GM18861 (cell line): ENCODE results near the gene MAPT.
"Not testable (repeated sequence)": the region's sequence is repeated elsewhere in the genome, so short reads cannot be mapped to it uniquely, and the experiment has no call there.

Source experiments
- ATAC-seq: cut with Tn5 transposase; IDR thresholded peaks from one replicate; pipeline ENCODE4 v1.9.1; 2021; ENCODE audit not compliant: unreplicated experiment

MAPT gene

DNA sequence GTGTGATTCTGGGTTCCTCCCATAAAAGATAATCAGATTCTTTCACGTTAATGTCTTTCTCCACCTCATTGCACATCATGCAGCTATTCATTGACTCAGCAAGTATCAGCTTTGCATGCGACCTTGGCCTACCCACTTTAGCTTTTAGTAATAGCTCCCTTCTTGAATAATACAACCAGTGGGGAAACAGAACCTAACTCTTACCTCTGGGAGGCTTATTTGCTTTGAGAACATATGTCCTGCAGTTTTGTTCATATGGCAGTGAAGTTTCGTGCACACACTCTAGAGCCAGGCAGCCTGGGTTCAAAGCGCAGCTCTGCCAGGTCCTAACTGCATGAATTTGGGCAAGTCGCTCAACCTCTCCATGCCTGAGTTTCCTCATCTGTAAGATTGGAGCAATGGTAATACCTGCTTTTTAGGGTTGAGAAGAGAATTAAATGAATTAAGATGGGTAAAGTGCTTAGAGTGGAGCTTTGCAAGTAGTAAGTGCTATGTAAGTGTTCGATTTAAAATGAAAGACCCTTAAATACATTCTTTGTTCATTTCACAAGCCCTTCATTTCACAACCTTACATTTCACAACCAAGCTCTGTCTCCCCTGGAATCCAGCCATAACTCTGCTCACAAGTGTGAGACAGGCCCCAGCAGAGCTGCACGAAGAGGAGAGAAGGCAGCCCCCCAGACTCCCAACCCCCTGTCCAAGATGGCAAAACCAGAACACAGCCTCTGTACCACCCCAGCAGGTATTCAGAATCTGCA lies 29.3 kb downstream of the MAPT start:
- no peak for ATAC-seq

DNA sequence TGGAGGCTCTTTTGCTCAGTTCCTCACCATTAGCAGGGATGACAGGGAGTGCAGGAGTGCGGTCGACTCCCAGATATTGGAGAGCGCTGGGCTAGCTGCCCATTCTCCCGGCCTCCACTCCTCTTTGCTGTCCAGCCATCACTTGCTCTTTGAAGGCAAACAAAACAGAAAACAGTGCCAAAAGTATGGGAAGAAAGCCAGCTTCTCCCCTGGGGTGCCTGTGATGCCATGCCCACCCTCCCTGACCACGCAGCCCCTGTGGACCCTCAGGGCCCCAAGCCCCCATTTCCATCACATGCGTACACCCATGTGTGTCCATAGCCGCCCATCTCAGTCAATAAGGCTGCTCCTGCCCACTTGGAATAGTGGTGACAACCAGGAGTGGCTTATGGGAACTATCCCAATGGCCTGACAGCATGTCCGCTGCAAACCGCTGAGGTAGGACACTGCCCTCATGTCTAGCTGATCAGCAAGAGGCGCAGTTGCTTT lies 30.0 kb downstream of the MAPT start:
- no peak for ATAC-seq

- no peak for ATAC-seq
Measured at GRCh38 chr17:45925311-45925710, 31.0 kb downstream of the MAPT start.

DNA sequence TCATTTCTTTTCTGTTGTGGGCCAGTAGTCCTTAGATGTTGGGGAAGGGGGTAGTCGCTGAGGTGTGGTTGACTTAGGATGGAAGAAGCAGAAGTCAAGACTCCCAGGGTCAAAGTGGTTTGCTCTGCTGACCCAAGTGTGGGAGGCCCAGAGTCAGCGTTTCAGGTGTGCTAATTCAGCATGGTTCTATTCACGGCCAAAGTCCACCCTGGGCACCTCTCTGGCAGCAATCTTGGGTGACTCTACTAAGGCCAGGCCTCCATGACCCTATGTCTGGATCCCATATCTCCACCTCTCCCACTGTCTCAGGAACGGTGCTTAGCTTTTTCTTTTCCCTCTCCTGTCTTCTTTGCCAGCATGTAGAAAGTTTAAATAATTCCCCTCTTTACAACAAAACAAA lies 32.9 kb downstream of the MAPT start:
- ATAC-seq = no peak

- ATAC-seq = no peak
Measured at GRCh38 chr17:45929344-45929743, 35.0 kb downstream of the MAPT start.

GRCh38 chr17:45930420-45930951 lies 36.1 kb downstream of the MAPT start:
- ATAC-seq = no peak

GRCh38 chr17:45931677-45932076 lies 37.3 kb downstream of the MAPT start:
- no peak for ATAC-seq

GRCh38 chr17:45934044-45934979 lies 40.0 kb downstream of the MAPT start:
- ATAC-seq = no peak

DNA sequence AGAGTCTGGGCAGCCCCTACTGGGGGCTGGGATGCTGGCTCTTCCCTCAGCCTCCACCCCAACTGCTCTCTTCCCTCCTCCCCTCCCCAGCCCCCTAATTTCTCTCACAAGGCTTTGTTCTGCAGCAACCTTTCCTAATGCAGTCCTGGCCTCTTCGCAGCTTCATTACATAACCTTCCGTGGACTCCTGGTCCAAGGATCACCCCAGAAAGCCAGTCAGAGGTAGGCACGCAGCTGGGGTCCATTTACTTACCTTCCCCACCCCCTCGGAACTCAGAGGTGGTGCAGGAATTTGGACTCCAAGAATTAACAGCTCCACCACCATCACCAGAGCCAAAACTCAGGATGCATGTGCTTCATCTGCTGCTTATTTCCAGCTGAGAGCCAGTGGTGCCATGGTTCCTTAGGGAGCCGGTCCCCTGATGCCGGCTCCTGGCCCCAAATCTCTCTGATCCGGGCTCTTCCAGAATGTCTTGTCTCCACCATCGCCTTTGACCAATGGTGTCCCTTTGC lies 40.9 kb downstream of the MAPT start:
- no peak for ATAC-seq

DNA sequence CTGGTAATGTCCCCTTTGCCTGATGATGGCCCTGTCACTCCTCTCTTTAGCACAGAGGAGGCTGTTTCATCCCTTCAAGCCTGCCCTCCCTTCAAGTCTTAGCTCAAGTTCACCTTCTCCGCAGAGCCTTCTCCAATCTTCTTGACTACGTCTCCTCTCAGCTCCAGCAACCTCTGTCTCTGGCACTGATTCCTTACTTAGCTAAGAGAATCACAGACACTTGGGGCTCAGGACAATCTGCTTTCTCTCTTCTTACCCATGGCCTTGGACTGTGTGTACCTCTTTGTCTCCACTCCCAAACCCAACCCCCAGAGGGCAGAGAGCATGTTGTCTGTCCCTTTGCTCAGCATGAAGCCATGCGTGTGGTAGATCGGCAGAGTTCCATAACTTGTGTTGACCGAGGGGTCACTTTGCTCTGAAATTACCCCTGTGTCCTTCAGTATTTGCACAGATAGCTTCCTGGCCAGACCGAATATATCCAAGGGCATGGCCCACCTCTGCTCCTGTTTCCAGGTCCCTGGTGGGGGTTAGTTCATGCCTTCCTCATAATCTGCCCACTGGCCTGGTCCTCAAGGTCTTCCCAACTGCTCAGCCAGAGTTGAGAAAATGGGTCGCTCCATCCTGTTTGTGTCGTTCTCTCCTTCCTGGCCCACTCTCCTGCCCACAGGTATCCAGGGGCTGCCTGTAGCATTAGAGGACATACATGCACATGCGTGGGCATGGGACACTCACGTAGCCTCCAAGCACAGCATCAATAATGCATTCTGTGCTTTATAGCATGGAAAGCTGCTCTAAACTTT lies 41.6 kb downstream of the MAPT start:
- ATAC-seq = no peak

GRCh38 chr17:45936610-45937009 lies 42.3 kb downstream of the MAPT start:
- ATAC-seq = no peak

- ATAC-seq = not testable (repeated sequence)
Measured at GRCh38 chr17:45937186-45937585, 42.8 kb downstream of the MAPT start.

DNA sequence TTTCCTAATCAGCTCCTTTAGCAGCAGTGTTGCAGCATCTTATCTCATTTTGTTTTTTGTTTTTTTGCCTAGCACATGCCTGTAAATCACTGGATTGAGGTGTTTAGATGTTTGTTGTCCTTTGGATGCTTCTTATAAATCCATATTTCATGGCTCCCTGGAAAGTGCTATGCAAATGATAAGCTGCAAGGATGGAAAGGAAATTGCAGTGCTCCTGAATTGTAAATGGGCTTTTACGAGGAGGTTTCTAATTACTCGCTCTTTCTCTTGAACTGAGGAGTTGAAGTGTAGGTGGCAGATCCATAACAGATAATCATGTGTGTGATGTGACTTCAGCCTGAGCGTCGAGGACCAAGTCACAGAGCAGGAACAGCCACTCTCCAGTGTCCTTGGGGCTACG lies 45.0 kb downstream of the MAPT start:
- no peak for ATAC-seq

DNA sequence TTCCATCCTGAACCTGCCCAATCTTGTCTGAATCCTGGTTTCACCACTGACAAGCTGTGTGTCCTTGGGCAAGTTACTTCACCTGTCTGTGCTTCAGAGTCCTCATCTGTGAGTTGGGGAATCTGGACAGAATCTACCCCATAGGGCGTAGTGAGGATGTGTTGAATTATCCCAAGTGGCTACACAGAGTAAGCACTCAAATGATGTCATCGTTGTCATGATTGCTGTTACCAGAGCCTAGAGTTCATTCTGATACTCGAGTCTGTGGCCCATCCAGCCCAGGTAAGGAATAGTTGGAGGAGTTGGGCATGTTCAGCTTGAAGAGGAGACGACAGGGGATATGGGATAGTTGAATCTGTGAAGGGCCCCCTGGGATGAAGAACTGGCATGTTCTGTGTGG lies 45.9 kb downstream of the MAPT start:
- ATAC-seq = no peak

DNA sequence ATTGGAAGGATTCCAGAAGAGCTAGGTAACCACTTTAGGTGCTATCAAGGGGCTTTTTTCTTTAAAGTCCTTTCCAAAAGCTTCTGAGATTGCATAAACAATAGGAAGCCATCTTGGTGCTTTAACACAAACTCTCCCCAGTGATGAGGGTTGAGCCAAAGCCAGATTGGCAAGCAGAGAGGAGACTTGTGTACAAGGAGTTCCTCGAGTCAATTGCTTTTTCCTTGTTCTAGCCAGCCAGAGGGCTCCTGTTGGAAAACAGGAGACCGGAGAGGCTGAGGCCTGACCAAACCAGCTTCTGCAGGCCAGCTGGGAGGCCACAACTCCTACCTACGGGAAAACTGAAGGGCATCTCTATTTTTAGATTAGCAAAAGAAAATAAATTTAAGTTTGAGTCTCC lies 46.5 kb downstream of the MAPT start:
- ATAC-seq = no peak

- no peak for ATAC-seq
Measured at GRCh38 chr17:45941395-45941794, 47.0 kb downstream of the MAPT start.

DNA sequence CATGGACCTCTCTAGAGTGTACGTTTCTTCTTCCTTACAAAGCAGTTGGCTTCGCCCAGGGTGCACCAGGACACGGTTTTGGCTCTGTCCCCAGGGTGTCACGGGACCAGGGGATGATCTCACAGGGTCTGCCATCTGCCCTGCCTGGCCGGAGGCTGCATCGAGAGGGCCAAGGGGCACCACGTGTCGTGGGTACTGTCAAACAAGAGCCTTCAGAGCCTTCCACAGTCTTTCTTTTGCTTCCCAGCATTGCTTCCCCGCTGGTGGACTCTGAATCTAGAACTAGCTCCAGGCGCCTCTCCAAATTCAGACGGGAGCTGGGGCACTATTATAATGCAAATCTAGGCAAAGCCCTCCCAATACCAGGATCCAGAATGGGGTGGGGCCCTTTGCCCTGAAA lies 47.9 kb downstream of the MAPT start:
- ATAC-seq = no peak

DNA sequence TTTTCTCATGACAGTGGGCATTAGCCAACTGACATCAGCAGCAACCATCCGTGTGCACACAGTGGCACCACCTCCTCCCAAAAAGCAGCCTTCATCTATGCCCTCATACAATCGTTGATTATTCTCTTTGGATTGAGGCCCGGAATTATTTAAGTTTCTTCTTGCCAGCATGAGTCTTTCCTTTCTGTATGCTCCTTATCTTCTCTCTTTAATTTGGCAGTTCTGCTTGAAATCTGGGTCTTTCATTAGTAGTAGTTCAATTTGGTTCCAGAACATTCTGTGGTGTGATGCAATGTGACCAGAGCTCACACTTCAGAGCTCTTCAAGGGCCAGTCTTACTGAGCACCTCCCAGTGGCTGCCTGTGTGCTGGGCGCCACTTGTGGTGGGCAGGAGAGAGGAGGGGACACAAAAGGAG lies 52.5 kb downstream of the MAPT start:
- ATAC-seq = no peak

DNA sequence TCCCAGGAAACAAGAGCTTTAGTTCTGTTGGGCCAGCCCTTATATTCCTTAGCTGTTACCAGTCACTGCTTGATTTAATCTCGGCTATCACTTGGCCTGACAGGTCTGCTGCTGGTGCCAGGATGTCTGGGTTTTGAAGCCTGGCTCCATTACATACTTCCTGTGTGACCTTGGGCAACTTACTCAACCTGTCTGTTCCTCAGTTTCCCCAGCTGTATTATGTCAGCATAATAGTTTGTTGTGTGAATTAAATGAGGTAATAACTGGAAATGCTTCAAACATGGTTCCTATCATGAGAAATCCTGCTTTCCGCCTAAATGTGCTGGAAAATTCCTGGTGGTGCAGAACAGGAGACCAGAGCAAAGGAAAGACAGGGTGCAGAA lies 54.1 kb downstream of the MAPT start:
- ATAC-seq = no peak

- ATAC-seq = no peak
Measured at GRCh38 chr17:45948881-45949624, 54.7 kb downstream of the MAPT start.
